Measurements from ENCODE around the gene INTS14.

GRCh38 chr15:65638681-65639089, 27.8 kb upstream of the INTS14 start:
- TF ChIP-seq, protein P1, sequence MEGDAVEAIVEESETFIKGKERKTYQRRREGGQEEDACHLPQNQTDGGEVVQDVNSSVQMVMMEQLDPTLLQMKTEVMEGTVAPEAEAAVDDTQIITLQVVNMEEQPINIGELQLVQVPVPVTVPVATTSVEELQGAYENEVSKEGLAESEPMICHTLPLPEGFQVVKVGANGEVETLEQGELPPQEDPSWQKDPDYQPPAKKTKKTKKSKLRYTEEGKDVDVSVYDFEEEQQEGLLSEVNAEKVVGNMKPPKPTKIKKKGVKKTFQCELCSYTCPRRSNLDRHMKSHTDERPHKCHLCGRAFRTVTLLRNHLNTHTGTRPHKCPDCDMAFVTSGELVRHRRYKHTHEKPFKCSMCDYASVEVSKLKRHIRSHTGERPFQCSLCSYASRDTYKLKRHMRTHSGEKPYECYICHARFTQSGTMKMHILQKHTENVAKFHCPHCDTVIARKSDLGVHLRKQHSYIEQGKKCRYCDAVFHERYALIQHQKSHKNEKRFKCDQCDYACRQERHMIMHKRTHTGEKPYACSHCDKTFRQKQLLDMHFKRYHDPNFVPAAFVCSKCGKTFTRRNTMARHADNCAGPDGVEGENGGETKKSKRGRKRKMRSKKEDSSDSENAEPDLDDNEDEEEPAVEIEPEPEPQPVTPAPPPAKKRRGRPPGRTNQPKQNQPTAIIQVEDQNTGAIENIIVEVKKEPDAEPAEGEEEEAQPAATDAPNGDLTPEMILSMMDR (IDR thresholded peaks at IDR 0.05; ENCODE audit: borderline replicate concordance, extremely low read depth, low read length, poor library complexity, severe bottlenecking) = peak; percentile 92
- TF ChIP-seq EZH2 (IDR thresholded peaks at IDR 0.05; ENCODE audit: borderline replicate concordance, low read depth, low read length, severe bottlenecking) = no peak
